NB4 (cell line): Measurements from ENCODE around the gene EFCAB12.

Experiments
- CTCF ChIP-seq: IDR thresholded peaks from one replicate; pipeline ENCODE4 v1.5.1; 2012; ENCODE audit warnings: low read depth, low read length
- MAX ChIP-seq: IDR thresholded peaks from 2 replicates; pipeline ENCODE4 v1.6.1; 2011; ENCODE audit warnings: low read depth, low read length
- POLR2A ChIP-seq: IDR thresholded peaks from 2 replicates; pipeline ENCODE4 v1.6.1; 2011; ENCODE audit warnings: mild to moderate bottlenecking; ENCODE audit not compliant: insufficient read length; ENCODE audit errors: extremely low read depth

GRCh38 chr3:129413687-129414506 is 14.5 kb downstream of the EFCAB12 start:
- TF ChIP-seq CTCF: no peak
- no peak for TF ChIP-seq POLR2A
- no peak for TF ChIP-seq MAX
